Stimulated activated CD4-positive, alpha-beta T cell treated with anti-CD3 and anti-CD28 coated beads, Interleukin-1b, Interleukin-23, amount 100 ng/mL, for 4 hours (primary cell): ENCODE data around the gene KRTAP12-3.
"Not testable (repeated sequence)": the region's sequence is repeated elsewhere in the genome, so short reads cannot be mapped to it uniquely, and the experiment has no call there.

Experiments
- DNase-seq, 2 donors: peaks; one replicate each; pipeline ENCODE4 v3.0.0-alpha.2; 2020; ENCODE audit warnings: low read depth in 2 of 2

Gene KRTAP12-3

GRCh38 chr21:44657635-44658540 lies at the start of gene KRTAP12-3:
KRTAP12-3 (plus strand) TSS chr21:44657932; CDS start chr21:44657980, 48 bp downstream.
- DNase-seq: no peak

- DNase-seq: no peak
Observed at GRCh38 chr21:44609193-44609592, 48.5 kb upstream of the KRTAP12-3 start.

DNA sequence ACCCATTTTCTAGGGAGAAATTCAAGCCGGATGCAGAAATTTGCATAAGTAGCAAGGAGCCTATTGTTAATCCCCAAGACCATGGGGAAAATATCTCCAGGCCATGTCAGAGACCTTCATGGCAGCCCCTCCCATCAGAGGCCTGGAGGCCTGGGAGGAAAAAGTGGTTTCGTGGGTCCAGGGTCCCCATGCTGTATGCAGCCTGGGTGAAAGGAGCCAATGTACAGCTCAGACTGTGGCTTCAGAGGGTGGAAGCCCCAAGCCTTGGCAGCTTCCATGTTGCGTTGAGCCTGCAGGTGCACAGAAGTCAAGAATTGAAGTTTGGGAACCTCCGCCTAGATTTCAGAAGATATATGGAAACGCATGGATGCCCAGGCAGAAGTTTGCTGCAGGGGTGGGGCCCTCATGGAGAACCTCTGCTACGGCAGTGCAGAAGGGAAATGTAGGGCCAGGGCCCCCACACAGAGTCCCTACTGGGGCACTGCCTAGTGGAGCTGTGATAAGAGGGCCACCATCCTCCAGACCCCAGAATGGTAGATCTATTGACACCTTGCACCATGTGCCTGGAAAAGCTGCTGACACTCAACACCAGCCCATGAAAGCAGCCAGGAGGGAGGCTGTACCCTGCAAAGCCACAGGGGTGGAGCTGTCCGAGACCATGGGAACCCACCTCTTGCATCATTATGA lies 47.4 kb upstream of the KRTAP12-3 start:
- DNase-seq: not testable (repeated sequence)

DNA sequence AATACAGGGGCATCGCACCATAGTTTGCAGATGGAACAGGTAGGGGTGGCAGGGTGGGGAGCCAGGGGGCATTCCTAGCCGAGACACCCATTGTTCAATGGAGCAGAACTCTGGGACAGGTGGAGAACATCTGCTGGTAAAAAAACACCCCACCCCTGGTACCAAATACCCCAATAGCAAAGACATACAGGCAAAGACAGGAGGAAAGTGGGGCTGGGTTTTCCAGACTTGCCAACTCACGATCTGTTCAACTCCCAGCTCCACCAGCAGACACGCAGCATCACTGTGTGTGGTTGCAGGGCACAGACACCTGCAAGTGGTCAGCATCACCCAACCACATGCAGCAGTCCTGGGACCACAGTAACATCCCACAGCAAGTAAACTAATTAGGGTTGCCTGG lies 46.2 kb upstream of the KRTAP12-3 start:
- DNase-seq: no peak

GRCh38 chr21:44612029-44612486 lies 45.7 kb upstream of the KRTAP12-3 start, which contains the start of gene KRTAP10-8:
KRTAP10-8 (plus strand) TSS chr21:44612079; CDS start chr21:44612101, 22 bp downstream.
- no peak for DNase-seq

GRCh38 chr21:44612669-44613229 lies 45.0 kb upstream of the KRTAP12-3 start:
- no peak for DNase-seq

- no peak for DNase-seq
Observed at GRCh38 chr21:44613386-44614155, 44.2 kb upstream of the KRTAP12-3 start.

GRCh38 chr21:44614161-44614631 lies 43.5 kb upstream of the KRTAP12-3 start:
- no peak for DNase-seq

GRCh38 chr21:44614961-44615391 lies 42.8 kb upstream of the KRTAP12-3 start:
- DNase-seq: no peak

GRCh38 chr21:44615466-44615865 lies 42.3 kb upstream of the KRTAP12-3 start:
- DNase-seq: no peak

DNA sequence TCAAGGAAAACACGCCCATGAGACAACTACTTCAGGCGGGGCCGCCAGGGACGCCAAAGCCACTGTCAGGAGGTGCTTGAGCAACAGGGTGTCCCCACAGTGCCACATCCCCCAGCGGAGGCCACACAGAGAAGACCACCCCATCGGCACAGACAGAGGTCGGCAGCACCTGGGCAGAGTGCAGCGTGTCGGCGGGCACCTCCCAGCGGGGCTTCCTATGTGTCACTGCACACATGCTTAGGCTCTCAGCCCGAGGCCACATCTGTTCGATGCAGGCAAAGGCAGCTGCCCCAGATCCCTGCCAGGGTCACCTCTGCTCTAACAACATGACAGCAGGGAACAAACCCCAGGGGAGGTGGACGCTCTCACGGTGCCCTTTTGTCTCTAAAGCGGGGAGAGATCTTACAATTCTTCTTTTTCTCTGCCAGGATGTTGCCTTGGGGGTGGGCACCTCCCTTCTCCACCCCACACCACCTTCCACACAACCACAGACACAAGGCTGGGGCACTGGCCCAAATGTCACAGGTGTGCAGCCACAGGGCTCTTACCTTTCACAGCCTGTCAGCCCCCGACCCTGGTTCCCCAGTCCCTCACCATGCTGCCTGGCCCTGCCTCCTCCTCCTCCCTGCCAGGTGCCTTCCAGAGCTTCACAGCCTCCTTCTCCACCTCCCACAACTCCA lies 41.7 kb upstream of the KRTAP12-3 start:
- DNase-seq: no peak

DNA sequence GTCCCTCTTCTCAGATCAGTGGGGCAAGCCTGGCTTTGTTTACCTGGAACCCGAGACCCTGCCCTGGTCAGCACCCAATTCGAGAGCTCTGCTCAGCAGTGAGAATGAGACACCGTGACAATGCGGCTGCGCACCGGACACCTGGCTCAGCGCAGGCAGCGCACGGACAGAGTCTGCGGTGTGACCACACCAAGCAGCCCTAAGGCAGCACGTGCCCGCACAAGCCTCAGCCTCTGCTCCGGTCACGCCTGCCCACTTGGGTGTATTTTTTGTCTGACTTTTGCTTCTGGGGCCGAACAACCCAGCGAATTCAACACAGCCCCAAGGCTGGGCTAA lies 41.2 kb upstream of the KRTAP12-3 start:
- DNase-seq: no peak

DNA sequence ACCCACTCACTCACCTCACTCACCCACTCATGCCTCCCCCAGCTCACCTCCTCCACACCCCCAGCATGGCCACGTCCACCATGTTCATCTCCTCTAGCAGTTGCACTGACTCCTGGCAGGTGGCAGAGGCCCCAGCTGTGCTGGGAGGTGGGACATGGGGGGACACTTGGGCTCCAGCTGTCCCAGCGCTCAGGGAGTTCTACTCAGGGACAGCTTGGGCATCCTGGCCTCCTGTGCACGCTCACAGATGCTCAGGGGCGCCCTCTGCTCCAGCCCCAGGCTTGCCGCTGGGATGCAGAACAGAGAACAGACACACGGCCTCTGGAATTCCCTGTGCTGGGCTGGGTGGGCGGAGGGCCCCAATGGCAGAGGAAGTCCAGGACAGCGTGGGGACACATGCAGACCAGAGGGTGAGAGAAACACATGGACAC lies 40.6 kb upstream of the KRTAP12-3 start:
- no peak for DNase-seq

- DNase-seq: no peak
Observed at GRCh38 chr21:44618504-44618903, 39.2 kb upstream of the KRTAP12-3 start.

DNA sequence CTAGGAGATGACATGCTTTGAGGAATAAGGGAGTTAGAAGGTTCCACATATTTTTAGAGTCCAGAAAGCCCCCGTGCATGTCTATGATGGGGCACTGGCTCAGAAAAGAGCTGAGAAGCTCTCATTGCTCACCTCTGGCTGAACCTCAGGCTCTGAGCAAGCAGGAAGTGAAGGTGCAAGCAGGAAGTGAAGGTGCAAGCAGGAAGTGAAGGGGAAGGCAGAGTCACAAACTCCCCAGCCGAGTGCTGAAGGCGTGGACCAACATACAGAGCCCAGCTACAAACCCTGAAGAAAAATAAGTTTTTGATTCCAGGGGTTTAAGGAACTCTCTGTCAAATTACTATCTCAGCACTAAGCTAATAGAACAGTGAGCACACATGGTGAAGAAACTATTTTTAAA lies 38.8 kb upstream of the KRTAP12-3 start:
- DNase-seq: peak; percentile 23 to 53

DNA sequence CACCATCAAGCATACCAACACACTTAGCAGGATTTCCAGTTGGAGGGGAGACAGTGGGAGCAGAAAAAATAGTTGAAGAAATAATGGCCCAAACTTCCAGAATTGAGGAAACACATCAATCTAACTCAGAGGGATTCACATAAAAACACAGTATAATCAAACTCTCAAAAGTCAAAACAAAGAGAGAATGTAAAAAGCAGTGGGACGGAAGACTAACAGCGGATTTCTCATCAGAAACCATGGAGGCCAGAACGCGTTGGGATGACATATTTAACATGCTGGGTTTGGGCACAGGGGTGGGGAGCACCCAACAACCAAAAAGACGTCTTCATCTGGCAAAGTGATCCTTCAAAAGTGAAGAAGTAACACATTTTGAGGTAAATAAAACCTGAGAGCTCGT lies 37.8 kb upstream of the KRTAP12-3 start:
- DNase-seq: no peak

DNA sequence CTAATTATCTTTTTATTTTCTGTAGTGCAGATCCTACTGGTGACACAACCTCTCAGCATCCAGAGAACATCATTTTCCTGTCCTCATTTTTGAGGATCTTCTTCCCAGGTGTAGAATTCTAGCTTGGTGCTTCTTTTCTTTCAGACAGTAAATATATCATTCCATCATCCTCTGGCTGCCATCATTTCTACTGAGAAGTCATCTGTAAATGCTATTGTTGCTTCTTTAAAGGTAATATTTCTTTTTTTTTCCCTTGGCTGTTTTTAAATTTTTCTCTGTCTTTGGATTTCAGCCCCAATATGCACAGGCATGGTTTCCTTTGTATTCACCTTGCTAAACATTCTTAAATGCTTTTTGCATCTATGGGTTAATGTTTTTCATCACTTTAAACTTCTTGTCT lies 34.2 kb upstream of the KRTAP12-3 start:
- DNase-seq: no peak

DNA sequence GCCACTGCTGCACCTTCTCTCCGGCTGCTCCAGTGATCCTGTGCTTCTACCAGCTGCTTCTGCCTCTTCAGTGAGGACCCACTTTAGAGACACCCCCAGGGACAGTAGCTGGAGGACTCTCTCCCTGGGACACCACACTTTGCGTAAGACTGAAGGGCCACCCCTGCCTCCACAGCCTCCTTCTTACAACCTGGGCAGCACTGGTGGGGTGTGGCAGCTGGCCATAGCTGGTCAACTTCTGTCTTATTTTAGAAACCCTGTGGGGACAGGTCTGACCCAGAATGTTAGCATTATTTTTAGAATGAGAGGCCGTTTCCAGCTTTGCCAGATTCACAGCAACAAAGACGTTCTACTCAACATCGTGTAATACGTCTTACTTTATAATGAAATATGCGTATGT lies 32.0 kb upstream of the KRTAP12-3 start:
- no peak for DNase-seq

DNA sequence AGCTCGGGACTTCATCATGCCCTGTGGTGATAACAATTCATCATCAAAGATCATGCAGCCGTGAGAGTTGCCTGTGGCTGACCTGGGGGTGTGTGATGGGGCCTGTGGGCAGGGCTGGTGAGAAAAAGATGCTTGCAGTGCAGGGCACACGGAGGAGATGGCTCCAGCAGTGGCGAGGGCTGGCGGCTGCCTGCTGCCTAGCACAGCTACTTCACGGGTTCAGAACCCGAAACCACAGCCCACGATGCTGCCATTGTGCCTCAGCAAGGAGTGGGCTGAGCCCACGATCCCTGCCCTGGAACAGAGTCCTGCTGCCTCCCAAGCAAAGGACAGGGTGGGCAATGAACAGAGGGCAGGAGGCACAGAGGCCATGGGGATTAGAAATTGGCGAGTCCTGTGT lies 31.5 kb upstream of the KRTAP12-3 start:
- DNase-seq: no peak

GRCh38 chr21:44626673-44627143 lies 31.0 kb upstream of the KRTAP12-3 start, which contains the start of gene KRTAP10-9:
KRTAP10-9 (plus strand) TSS chr21:44627093; CDS start chr21:44627172, 79 bp downstream.
- DNase-seq: no peak
